Neuronal stem cell (in vitro differentiated cells): ENCODE measurements around the gene GRB14.

ENCODE experiments used
- DNase-seq: peaks from one replicate; pipeline ENCODE4 v3.0.0-alpha.2; 2013; ENCODE audit warnings: low spot score
- H2AFZ ChIP-seq: one replicate; pipeline ENCODE4 v1.6.1; 2013; ENCODE audit warnings: mild to moderate bottlenecking, low read length, inconsistent platforms
- H2AK5ac ChIP-seq: 2 replicates; pipeline ENCODE4 v1.6.1; 2013; ENCODE audit warnings: low read depth, mild to moderate bottlenecking, inconsistent platforms, low read length, moderate library complexity, mixed read lengths
- H2BK120ac ChIP-seq: 2 replicates; pipeline ENCODE4 v1.6.1; 2013; ENCODE audit warnings: low read depth, mild to moderate bottlenecking, inconsistent platforms, low read length, moderate library complexity, mixed read lengths
- H2BK12ac ChIP-seq: one replicate; pipeline ENCODE4 v1.6.1; 2013; ENCODE audit warnings: low read length, inconsistent platforms
- H2BK15ac ChIP-seq: 2 replicates; pipeline ENCODE4 v1.6.1; 2013; ENCODE audit warnings: mild to moderate bottlenecking, low read length, inconsistent platforms, mixed read lengths
- H2BK5ac ChIP-seq: one replicate; pipeline ENCODE4 v1.6.1; 2013; ENCODE audit warnings: inconsistent platforms, mild to moderate bottlenecking, low read length, moderate library complexity
- H3K14ac ChIP-seq: one replicate; pipeline ENCODE4 v1.6.1; 2013; ENCODE audit warnings: low read length, inconsistent platforms
- H3K18ac ChIP-seq: 2 replicates; pipeline ENCODE4 v1.6.1; 2013; ENCODE audit warnings: low read length, inconsistent platforms
- H3K23ac ChIP-seq: 2 replicates; pipeline ENCODE4 v1.6.1; 2013; ENCODE audit warnings: low read depth, mild to moderate bottlenecking, mixed read lengths, low read length, inconsistent platforms; ENCODE audit not compliant: poor library complexity
- H3K27ac ChIP-seq: replicated peaks from 3 replicates; pipeline ENCODE4 v1.5.1; 2013; ENCODE audit warnings: low read length, inconsistent platforms
- H3K27me3 ChIP-seq, 3 experiments: 2 replicates each; pipeline ENCODE4 v1.6.1; 2013; ENCODE audit warnings: low read length in 3 of 3, mild to moderate bottlenecking in 2 of 3, inconsistent platforms in 1 of 3, low read depth in 1 of 3, mixed read lengths in 1 of 3, moderate library complexity in 1 of 3; ENCODE audit not compliant: control insufficient read depth in 3 of 3, insufficient read depth in 3 of 3
- H3K36me3 ChIP-seq, 2 donors: replicated peaks in 1 of 2; 2 replicates each; pipeline ENCODE4 v1.6.1; 2013; ENCODE audit warnings: low read length in 2 of 2; ENCODE audit not compliant: control insufficient read depth in 2 of 2, insufficient read depth in 2 of 2
- H3K4ac ChIP-seq: 2 replicates; pipeline ENCODE4 v1.6.1; 2013; ENCODE audit warnings: inconsistent platforms, mild to moderate bottlenecking, low read length, moderate library complexity
- H3K4me1 ChIP-seq, 2 donors: 1 replicate in 1 of 2; 2 replicates in 1 of 2; pipeline ENCODE4 v1.6.1; 2013; ENCODE audit warnings: low read length in 2 of 2, low read depth in 1 of 2; ENCODE audit not compliant: control insufficient read depth in 2 of 2, insufficient read depth in 1 of 2
- H3K4me2 ChIP-seq: one replicate; pipeline ENCODE4 v1.6.1; 2013; ENCODE audit warnings: mild to moderate bottlenecking, low read length, inconsistent platforms; ENCODE audit not compliant: insufficient read depth, poor library complexity, severe bottlenecking
- H3K4me3 ChIP-seq, 2 donors: 2 replicates each; pipeline ENCODE4 v1.5.1; 2013; ENCODE audit warnings: low read length in 2 of 2, mild to moderate bottlenecking in 2 of 2, inconsistent platforms in 1 of 2, moderate library complexity in 1 of 2
- H3K79me1 ChIP-seq: one replicate; pipeline ENCODE4 v1.6.1; 2013; ENCODE audit warnings: low read depth, mild to moderate bottlenecking, inconsistent platforms, low read length, moderate library complexity
- H3K9ac ChIP-seq: one replicate; pipeline ENCODE4 v1.6.1; 2013; ENCODE audit warnings: mild to moderate bottlenecking, low read depth, low read length, inconsistent platforms; ENCODE audit not compliant: poor library complexity
- H3K9me3 ChIP-seq, 2 donors: replicated peaks in 1 of 2; 2 replicates each; pipeline versions ENCODE3 to v1.6.1; 2013; ENCODE audit warnings: low read length in 2 of 2, mild to moderate bottlenecking in 2 of 2, inconsistent platforms in 1 of 2, low read depth in 1 of 2, mixed read lengths in 1 of 2, moderate library complexity in 1 of 2; ENCODE audit not compliant: control insufficient read depth in 2 of 2, insufficient read depth in 1 of 2
- H4K8ac ChIP-seq: one replicate; pipeline ENCODE4 v1.6.1; 2013; ENCODE audit warnings: low read depth, mild to moderate bottlenecking, inconsistent platforms, low read length, moderate library complexity
- H4K91ac ChIP-seq: one replicate; pipeline ENCODE4 v1.6.1; 2013; ENCODE audit warnings: low read length, low read depth, mild to moderate bottlenecking, inconsistent platforms; ENCODE audit not compliant: poor library complexity
- WGBS, 2 donors: extraction: QIAGEN DNeasy Blood & Tissue Kit; methylation state at CpG; one replicate each; pipeline ENCODE4 v1.1.7; 2013; ENCODE audit warnings: missing lambda C conversion rate in 2 of 2, mixed read lengths in 1 of 2; ENCODE audit not compliant: insufficient read length in 2 of 2, insufficient replicate concordance in 1 of 2; ENCODE audit errors: extremely low coverage in 2 of 2; 5-methylcytosine and 5-hydroxymethylcytosine counted together

The GRB14 gene

GRCh38 chr2:164515734-164516133 is 105.5 kb downstream of the GRB14 start:
- H3K36me3 ChIP-seq = no peaks in the 10 kb centered on the region
- no peaks in the 10 kb centered on the region for H3K4me1 ChIP-seq
- no peak overlapping the region for H2AK5ac ChIP-seq
- no CpG with 5 or more reads among the region's 2 CpGs for WGBS, 2 donors
- no peak for DNase-seq
- H4K8ac ChIP-seq = no peak overlapping the region
- no peak overlapping the region for H3K18ac ChIP-seq
- H3K14ac ChIP-seq = no peak overlapping the region
- H3K4me3 ChIP-seq = no peak overlapping the region
- no peak overlapping the region for H3K23ac ChIP-seq
- no peak overlapping the region for H3K4me2 ChIP-seq
- H2BK15ac ChIP-seq = no peak overlapping the region
- no peak overlapping the region for H2BK5ac ChIP-seq
- H2AFZ ChIP-seq = no peak overlapping the region
- peaks cover 0 to 5% of the 10 kb centered on the region in 2 donors for H3K9me3 ChIP-seq
- no peak overlapping the region for H2BK12ac ChIP-seq
- no peak overlapping the region for H3K4ac ChIP-seq
- H4K91ac ChIP-seq = no peak overlapping the region
- no peak overlapping the region for H3K27ac ChIP-seq
- H3K27me3 ChIP-seq = no peaks in the 10 kb centered on the region
- no peak overlapping the region for H3K9ac ChIP-seq
- no peaks in the 10 kb centered on the region for H3K79me1 ChIP-seq
- no peak overlapping the region for H2BK120ac ChIP-seq

- no peak overlapping the region for H3K27ac ChIP-seq
Observed at GRCh38 chr2:164515030-164515429, 106.3 kb downstream of the GRB14 start.

GRCh38 chr2:164514491-164514890 is 106.8 kb downstream of the GRB14 start:
- Histone ChIP-seq H3K14ac (no peak overlapping the region), H4K91ac (no peak overlapping the region), H2BK12ac (no peak overlapping the region), H3K18ac (no peak overlapping the region), H2AK5ac (no peak overlapping the region), H3K79me1 (no peaks in the 10 kb centered on the region), H3K36me3 (no peaks in the 10 kb centered on the region), H2BK120ac (no peak overlapping the region), H3K4me2 (no peak overlapping the region), H3K4me3 (no peak overlapping the region), H3K27me3 (no peaks in the 10 kb centered on the region), H3K27ac (no peak overlapping the region), H3K23ac (no peak overlapping the region), H3K4ac (no peak overlapping the region), H3K9me3 (peaks cover 0 to 5% of the 10 kb centered on the region in 2 donors), H2BK5ac (no peak overlapping the region), H3K4me1 (no peaks in the 10 kb centered on the region), H2BK15ac (no peak overlapping the region), H2AFZ (no peak overlapping the region), H3K9ac (no peak overlapping the region), H4K8ac (no peak overlapping the region)
- WGBS, 2 donors = no CpG with 5 or more reads among the region's 2 CpGs
- no peak for DNase-seq

More at GRCh38 chr2:164515030-164515429, 106.3 kb downstream of the GRB14 start:
- no peaks in the 10 kb centered on the region for H3K36me3 ChIP-seq
- no peak for DNase-seq
- H2BK5ac ChIP-seq = no peak overlapping the region
- H3K4me2 ChIP-seq = no peak overlapping the region
- no peak overlapping the region for H2BK15ac ChIP-seq
- no peak overlapping the region for H2AFZ ChIP-seq
- H3K9me3 ChIP-seq = peaks cover 0 to 5% of the 10 kb centered on the region in 2 donors
- no peak overlapping the region for H3K23ac ChIP-seq
- no peak overlapping the region for H3K9ac ChIP-seq
- no peak overlapping the region for H2AK5ac ChIP-seq
- H3K18ac ChIP-seq = no peak overlapping the region
- no peaks in the 10 kb centered on the region for H3K4me1 ChIP-seq
- no peak overlapping the region for H4K8ac ChIP-seq
- H2BK12ac ChIP-seq = no peak overlapping the region
- no peak overlapping the region for H3K4ac ChIP-seq
- no peaks in the 10 kb centered on the region for H3K79me1 ChIP-seq
- H2BK120ac ChIP-seq = no peak overlapping the region
- no peak overlapping the region for H4K91ac ChIP-seq
- WGBS, 2 donors = no CpG with 5 or more reads among the region's 4 CpGs
- H3K14ac ChIP-seq = no peak overlapping the region
- H3K27me3 ChIP-seq = no peaks in the 10 kb centered on the region
- no peak overlapping the region for H3K4me3 ChIP-seq

- H3K27ac ChIP-seq = no peak overlapping the region
- H3K9me3 ChIP-seq = no peaks in the 10 kb centered on the region
- H3K4me1 ChIP-seq = no peaks in the 10 kb centered on the region
- no peak overlapping the region for H3K4me2 ChIP-seq
- no peaks in the 10 kb centered on the region for H3K79me1 ChIP-seq
- no peak overlapping the region for H2BK15ac ChIP-seq
- H2BK12ac ChIP-seq = no peak overlapping the region
- no peak overlapping the region for H2AFZ ChIP-seq
- H4K8ac ChIP-seq = no peak overlapping the region
- H2BK5ac ChIP-seq = no peak overlapping the region
- no peak overlapping the region for H3K9ac ChIP-seq
- H3K4ac ChIP-seq = no peak overlapping the region
- no peak overlapping the region for H4K91ac ChIP-seq
- H2AK5ac ChIP-seq = no peak overlapping the region
- H3K18ac ChIP-seq = no peak overlapping the region
- H2BK120ac ChIP-seq = no peak overlapping the region
- no peak overlapping the region for H3K23ac ChIP-seq
- no peak for DNase-seq
- no peak overlapping the region for H3K4me3 ChIP-seq
- H3K27me3 ChIP-seq = no peaks in the 10 kb centered on the region
- no peaks in the 10 kb centered on the region for H3K36me3 ChIP-seq
- H3K14ac ChIP-seq = no peak overlapping the region
Observed at GRCh38 chr2:164512871-164513270, 108.4 kb downstream of the GRB14 start.
